ENCODE data around the gene ADGRB3.
"Not testable (repeated sequence)": the region's sequence is repeated elsewhere in the genome, so short reads cannot be mapped to it uniquely, and the experiment has no call there.

The ADGRB3 gene

DNA sequence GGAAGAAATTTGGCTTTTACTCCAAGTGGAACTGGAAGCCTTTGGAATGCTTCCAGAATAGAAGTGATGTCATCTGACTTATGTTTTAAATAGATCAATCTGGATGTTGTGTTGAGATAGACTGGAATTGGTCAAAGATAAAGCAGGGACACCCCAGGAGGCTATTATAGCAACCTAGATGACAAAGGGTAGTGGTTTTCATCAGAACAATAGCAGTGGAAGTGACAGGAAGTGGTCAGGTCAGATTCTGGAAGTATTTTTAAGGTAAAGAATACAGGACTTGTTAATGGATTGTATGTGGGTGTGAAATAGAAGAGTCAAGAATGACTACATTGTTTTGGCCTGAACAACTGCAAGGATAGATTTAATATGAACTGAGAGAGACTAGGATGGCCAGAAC is 191.4 kb downstream of the ADGRB3 start:
- DNase-seq (ENCODE audit: low read depth) = no peak

DNA sequence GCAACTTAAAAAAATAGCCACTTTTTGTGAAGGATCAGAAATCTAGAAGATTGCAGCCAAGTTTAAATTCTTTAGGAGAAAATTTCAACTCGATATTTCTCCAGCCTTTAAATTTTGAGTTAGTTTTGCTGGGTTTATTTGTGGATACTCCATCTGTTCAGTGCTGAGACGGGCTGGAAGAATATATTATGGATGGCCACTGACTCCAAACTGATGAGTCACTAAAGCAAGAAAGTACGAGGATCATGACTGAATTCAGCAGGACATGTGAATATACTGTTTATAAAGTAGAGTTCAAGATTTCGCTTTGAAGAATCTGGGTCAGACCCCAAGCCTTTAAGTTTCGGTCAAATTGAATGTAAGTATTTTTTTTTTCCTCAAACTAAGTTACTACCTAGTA is 199.5 kb downstream of the ADGRB3 start:
- peak; percentile 4 for DNase-seq (ENCODE audit: low read depth)

- no peak for DNase-seq (ENCODE audit: low read depth)
Observed at GRCh38 chr6:68838571-68838970, 203.5 kb downstream of the ADGRB3 start.

DNA sequence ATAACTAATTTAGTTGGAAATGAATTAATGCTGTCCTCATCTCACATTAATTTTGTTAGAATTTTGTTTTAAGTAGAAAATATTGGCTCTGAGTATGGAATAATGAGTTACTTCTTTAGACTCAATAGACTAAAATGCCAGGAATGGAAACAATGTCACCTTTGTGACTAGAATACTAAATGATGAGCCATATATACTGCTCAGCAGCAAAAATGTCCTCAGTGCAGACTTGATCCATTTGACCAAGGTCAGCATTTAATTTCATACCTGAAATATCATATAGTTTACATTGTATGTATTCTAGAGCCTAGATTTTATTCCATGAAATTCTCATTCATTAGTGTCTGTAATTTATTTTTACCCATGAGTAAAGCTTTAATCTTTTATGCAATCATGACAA is 217.7 kb downstream of the ADGRB3 start:
- DNase-seq (ENCODE audit: low read depth) = no peak

DNA sequence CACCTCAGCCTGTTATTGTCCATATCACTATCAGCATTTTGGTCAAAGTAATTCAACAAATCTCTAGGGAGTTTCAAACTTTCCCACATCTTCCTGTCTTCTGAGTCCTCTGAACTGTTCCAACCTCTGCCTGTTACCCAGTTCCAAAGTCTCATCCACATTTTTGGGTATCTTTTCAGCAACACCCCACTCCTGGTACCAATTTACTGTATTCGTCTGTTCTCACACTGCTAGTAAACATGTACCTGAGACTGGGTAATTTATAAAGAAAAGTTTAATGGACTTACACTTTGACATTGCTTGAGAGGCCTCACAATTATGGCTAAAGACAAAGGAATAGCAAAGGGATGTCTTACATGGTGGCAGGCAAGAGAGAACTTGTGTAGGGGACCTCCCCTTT is 224.2 kb downstream of the ADGRB3 start:
- DNase-seq (ENCODE audit: low read depth) = no peak

DNA sequence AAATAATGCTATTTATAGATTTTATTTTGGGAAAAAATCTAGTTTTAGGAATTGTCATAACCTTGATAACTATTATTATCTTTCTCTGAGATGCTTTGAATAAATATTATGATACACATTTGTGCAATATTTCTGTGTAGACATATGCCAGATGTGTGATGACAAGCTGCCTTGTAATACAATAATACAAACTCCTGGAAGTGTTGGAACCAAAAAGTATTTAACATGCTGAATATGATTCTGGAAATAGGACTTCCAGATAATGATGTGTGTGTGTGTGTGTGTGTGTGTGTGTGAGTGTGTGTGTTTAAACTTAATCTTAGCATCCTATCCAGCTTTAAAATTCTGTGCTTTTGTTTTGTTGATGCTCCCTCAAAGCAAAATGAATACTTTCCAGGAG is 233.6 kb downstream of the ADGRB3 start:
- DNase-seq (ENCODE audit: low read depth) = no peak

DNA sequence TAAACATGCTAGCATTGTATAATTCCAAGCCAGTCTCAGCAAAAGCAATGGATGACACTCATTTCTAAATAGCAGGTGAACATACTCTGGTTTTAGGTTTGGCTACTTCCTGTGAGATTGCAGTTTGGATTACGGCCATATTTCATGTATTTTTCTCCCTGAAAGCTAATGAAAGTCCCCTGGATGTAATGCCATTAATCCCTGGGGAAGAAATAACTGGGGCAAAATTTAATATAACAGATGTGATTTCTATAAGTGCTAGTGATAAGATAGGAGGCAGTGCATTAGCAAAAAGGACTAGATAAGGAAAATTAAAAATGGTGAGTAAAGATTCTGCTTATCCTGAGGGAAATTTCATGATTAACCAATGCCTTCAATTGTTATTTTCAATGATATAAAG is 238.2 kb downstream of the ADGRB3 start:
- no peak for DNase-seq (ENCODE audit: low read depth)

GRCh38 chr6:68874747-68875146 is 239.7 kb downstream of the ADGRB3 start:
- no peak for DNase-seq (ENCODE audit: low read depth)

- DNase-seq (ENCODE audit: low read depth) = no peak
Observed at GRCh38 chr6:68875403-68875802, 240.3 kb downstream of the ADGRB3 start.

- DNase-seq (ENCODE audit: low read depth) = peak; percentile 1
Observed at GRCh38 chr6:68876792-68877493, 241.9 kb downstream of the ADGRB3 start.

- no peak for DNase-seq (ENCODE audit: low read depth)
Observed at GRCh38 chr6:68880050-68880813, 245.2 kb downstream of the ADGRB3 start.

- not testable (repeated sequence) for DNase-seq (ENCODE audit: low read depth)
Observed at GRCh38 chr6:68883325-68883724, 248.2 kb downstream of the ADGRB3 start.

DNA sequence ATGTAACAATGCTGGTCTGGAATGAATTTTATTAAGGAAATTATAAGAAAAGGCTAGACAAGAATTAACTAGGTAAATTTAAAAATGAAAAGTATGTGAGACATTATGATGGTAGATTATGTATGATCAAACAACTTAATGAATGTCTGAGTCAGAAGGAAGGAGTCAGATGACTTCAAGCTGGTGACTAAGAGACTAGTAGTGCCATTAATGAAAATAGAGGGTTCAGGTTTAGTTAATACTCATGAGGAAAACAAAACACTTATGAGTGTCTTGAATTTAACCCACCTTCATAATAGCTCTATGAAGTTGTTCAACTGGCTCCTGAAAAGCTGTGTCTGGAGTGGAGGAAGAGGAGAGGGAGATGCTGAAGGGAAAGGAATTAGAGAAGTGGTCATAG is 256.3 kb downstream of the ADGRB3 start:
- DNase-seq (ENCODE audit: low read depth) = peak; percentile 3

DNA sequence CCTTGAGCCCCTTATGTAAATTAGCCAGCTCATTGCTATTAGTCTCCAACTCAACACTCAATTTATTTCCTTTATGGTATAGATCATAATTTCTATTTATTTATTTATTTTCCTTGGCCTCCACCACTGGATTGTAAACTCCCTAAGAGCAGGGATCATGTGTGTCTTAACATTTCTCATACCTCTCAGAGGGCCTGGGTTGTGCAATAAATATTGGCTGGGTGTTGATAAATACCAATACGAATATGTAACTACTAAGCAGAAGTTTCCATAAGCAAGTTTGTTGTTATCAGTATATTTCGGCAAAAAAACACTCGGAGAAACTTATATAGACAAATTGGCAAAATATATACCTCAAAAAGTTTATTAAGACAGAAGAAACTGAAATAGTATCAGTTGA is 257.4 kb downstream of the ADGRB3 start:
- DNase-seq (ENCODE audit: low read depth) = no peak

- no peak for DNase-seq (ENCODE audit: low read depth)
Observed at GRCh38 chr6:68895929-68896328, 260.8 kb downstream of the ADGRB3 start.

DNA sequence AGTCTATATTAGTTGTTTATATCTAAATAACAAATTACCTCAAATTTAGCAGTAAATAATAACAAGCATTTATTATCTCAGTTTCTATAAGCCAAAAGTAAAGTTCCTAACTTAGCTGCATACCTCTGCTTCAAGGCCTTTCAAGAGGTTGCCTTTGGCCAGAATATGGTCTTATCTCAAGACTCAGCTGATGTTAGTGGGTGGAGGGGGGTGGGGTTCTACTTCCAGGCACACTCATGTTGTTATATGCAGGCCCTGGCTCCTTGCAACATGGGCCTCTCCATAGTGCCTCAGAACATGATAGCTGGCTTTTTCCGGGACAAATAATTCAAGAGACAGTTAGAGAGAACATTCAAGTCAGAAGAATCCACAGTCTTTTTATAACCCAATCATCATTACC is 266.0 kb downstream of the ADGRB3 start:
- no peak for DNase-seq (ENCODE audit: low read depth)

GRCh38 chr6:68911334-68911733 is 276.3 kb downstream of the ADGRB3 start:
- DNase-seq (ENCODE audit: low read depth) = no peak

GRCh38 chr6:68911811-68912210 is 276.7 kb downstream of the ADGRB3 start:
- DNase-seq (ENCODE audit: low read depth) = no peak

DNA sequence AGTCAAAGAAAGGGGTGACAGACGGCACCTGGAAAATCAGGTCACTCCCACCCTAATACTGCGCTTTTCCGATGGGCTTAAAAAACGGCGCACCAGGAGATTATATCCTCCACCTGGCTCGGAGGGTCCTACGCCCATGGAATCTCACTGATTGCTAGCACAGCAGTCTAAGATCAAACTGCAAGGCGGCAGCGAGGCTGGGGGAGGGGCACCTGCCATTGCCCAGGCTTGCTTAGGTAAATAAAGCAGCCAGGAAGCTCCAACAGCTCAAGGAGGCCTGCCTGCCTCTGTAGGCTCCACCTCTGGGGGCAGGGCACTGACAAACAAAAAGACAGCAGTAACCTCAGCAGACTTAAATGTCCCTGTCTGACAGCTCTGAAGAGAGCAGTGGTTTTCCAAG is 277.7 kb downstream of the ADGRB3 start:
- DNase-seq (ENCODE audit: low read depth) = not testable (repeated sequence)

DNA sequence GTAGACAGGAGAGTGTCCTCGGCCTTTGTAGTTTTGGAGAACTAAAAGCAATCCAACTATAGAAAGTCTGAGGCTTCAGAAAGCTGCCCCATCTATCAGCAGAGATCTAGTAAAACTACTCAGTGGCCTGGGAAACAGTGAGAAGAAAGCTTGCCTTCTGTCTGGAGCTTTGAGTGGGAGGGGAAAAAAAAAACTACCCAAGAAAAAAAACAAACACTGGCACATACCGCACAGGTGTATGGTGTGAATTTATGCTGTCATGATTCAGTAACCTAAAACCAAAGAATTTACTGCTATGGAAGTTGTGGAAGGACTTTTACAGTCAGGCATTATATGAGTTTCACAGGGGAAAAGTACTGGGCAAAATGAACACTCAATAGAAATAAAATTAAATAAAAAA is 280.5 kb downstream of the ADGRB3 start:
- DNase-seq (ENCODE audit: low read depth) = no peak

GRCh38 chr6:68919537-68919936 is 284.5 kb downstream of the ADGRB3 start:
- DNase-seq (ENCODE audit: low read depth) = no peak

DNA sequence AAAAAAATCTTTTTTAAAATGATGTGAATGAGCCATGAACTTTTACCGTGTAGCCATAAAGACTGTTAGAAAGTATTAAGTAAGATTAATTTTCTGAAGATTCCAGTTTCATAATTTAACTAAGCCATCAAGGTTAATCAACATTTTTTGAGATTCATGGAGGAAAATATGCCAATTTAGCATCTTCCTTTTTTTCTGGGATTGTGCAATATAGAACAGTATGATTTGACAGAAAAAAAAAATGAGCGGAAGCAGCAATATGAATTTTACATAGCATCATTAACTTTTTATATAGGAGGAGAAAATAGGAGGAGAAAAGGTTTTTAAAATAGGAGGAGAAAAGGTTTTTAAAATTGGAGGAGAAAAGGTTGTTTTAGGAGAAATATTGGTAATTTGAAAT is 306.3 kb downstream of the ADGRB3 start:
- DNase-seq (ENCODE audit: low read depth) = no peak

DNA sequence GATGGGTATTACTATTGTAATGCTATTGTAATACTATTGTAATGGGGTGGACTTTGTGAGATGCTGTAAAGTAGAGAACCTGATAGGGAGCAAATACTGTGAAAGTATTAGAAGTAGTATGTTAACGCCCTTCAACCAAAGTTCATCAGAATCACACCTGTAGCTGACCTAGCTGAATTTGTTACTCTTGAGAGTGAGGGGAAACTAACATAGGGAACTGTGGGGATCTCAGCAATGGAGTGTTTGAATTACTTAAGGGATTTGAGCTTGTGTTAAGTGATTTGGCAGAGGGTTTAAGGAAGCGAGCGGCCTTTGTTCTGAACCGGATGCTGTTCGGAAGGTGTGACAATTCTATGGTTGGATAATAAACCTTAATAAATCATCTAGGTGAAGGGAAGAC is 312.6 kb downstream of the ADGRB3 start:
- DNase-seq (ENCODE audit: low read depth) = no peak

DNA sequence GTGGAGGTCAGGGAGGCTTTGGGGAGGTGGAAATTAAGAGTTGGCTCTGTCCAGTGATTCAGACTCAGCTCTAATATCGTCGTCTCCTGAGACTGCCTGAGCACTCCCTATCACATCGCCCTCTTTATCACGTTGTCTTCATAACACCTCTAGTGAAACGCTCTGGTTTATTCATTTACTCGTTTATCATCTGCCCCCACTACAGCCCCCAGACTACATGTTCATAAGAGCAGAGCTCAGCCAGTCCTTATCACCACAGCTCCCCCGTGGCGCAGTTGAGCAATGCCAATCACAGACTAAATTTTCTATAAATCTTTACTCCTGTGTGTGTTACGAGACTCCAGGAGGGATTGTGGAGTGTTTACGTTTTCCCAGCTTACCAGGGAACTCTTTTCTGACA is 316.2 kb downstream of the ADGRB3 start:
- DNase-seq (ENCODE audit: low read depth) = no peak

Measured in non-pigmented ciliary epithelial cell (primary cell).